ENCODE results near the gene MYO10.

GRCh38 chr5:16805486-16805885 lies 130.6 kb downstream of the MYO10 start:
- TF ChIP-seq, protein P1, sequence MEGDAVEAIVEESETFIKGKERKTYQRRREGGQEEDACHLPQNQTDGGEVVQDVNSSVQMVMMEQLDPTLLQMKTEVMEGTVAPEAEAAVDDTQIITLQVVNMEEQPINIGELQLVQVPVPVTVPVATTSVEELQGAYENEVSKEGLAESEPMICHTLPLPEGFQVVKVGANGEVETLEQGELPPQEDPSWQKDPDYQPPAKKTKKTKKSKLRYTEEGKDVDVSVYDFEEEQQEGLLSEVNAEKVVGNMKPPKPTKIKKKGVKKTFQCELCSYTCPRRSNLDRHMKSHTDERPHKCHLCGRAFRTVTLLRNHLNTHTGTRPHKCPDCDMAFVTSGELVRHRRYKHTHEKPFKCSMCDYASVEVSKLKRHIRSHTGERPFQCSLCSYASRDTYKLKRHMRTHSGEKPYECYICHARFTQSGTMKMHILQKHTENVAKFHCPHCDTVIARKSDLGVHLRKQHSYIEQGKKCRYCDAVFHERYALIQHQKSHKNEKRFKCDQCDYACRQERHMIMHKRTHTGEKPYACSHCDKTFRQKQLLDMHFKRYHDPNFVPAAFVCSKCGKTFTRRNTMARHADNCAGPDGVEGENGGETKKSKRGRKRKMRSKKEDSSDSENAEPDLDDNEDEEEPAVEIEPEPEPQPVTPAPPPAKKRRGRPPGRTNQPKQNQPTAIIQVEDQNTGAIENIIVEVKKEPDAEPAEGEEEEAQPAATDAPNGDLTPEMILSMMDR (conservative IDR thresholded peaks at IDR 0.05; ENCODE audit: low read depth, low read length): no peak
- no peak for TF ChIP-seq EZH2 (IDR thresholded peaks at IDR 0.05; ENCODE audit: borderline replicate concordance, low read depth, low read length, poor library complexity, severe bottlenecking)

Data from A673 (cell line).